GM23248 (cell line): ENCODE data around the gene TESPA1.

Source experiments
- EZH2 ChIP-seq: fragments of 200-600 bp; sonication (generic); IDR thresholded peaks from 2 replicates; pipeline ENCODE4 v1.6.1; 2018; ENCODE audit warnings: antibody characterized with exemption, mild to moderate bottlenecking; ENCODE audit not compliant: insufficient read depth, poor library complexity, severe bottlenecking
- EZH2phosphoT487 ChIP-seq: fragments of 200-600 bp; sonication (generic); IDR thresholded peaks from 2 replicates; pipeline ENCODE4 v1.6.1; 2018; ENCODE audit warnings: antibody characterized with exemption, moderate library complexity, mild to moderate bottlenecking, low read depth; ENCODE audit not compliant: insufficient read depth

DNA sequence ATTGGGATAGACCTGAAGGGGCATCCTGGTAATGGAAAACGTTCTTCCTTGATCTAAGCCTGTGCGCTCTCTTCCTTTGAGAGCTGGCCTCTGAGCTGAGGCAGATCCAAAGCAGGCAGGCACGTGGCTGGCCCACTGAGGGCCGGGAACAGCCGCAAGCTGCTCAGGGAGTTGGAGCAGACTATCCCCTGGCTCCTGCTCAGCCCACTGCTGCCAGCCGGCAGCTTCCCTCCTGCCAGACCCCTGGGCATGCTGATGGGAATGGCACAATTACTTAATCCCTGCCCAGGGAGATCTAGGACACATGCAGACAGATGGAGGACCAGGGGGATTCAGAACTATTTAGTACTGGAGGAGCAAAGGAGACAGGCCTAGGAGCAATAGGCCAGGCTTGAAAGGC, 49.7 kb upstream of the TESPA1 start:
- no peak for TF ChIP-seq EZH2
- no peak for TF ChIP-seq EZH2phosphoT487
